HG03175 (cell line): ENCODE data around the gene HOTAIR.

ENCODE experiments used
- ATAC-seq: cut with Tn5 transposase; IDR thresholded peaks from one replicate; pipeline ENCODE4 v1.9.1; 2021; ENCODE audit warnings: mild to moderate bottlenecking, moderate library complexity; ENCODE audit not compliant: unreplicated experiment

The HOTAIR gene

GRCh38 chr12:53931844-53932581 lies 42.7 kb downstream of the HOTAIR start:
- no peak for ATAC-seq

- no peak for ATAC-seq
These were observed 44.0 kb downstream of the HOTAIR start for GRCh38 chr12:53930591-53931255.

GRCh38 chr12:53929527-53929926 lies 45.2 kb downstream of the HOTAIR start:
- ATAC-seq: no peak

GRCh38 chr12:53928054-53928835 lies 46.5 kb downstream of the HOTAIR start:
- no peak for ATAC-seq

GRCh38 chr12:53927220-53928029 lies 47.3 kb downstream of the HOTAIR start:
- no peak for ATAC-seq

GRCh38 chr12:53924521-53925405 lies 50.0 kb downstream of the HOTAIR start:
- no peak for ATAC-seq

- no peak for ATAC-seq
These were observed 57.7 kb downstream of the HOTAIR start for GRCh38 chr12:53916788-53917655.
